HepG2 (cell line): ENCODE measurements around the gene CCDC85A. TPM values are rescaled to one million over a fixed set of nuclear protein-coding genes. Genes with fewer than 3 reads are reported as not detected.

Source experiments
- ATAC-seq: fragments of 200-7000 bp; cut with Tn5 transposase; 3 replicates; pipeline ENCODE4 v1.9.1; 2020; ENCODE audit warnings: mild to moderate bottlenecking, moderate library complexity
- BruUV-seq: library from RNA; stranded (reverse); fragments of 400-500 nt; replicated peaks from 2 replicates; lab custom pipeline; 2021; lab: Mats Ljungman, UMichigan
- CTCF ChIA-PET: fragments of 300-600 bp; formaldehyde crosslinking; extraction: SDS; loops from one replicate; lab custom pipeline; 2021; ENCODE audit warnings: low total read pairs, inconsistent platforms, low intra/inter-chr PET ratio; lab: Yijun Ruan, JAX
- POLR2A ChIA-PET: fragments of 350-600 bp; sonication (Branson Sonifier 250); formaldehyde crosslinking; loops from one replicate; lab custom pipeline; 2020; ENCODE audit warnings: antibody characterized with exemption, inconsistent platforms; lab: Yijun Ruan, JAX
- DNase-seq: peaks from one replicate; pipeline ENCODE4 v3.0.0-alpha.2; 2015; ENCODE audit warnings: low spot score
- FAIRE-seq: peaks from 3 replicates; lab custom pipeline; 2011; peaks lifted over from hg19 to GRCh38; lab: Jason Lieb, UNC
- H2AFZ ChIP-seq: one replicate; pipeline ENCODE4 v1.6.1; 2011; ENCODE audit warnings: low read length, inconsistent platforms
- H3K27ac ChIP-seq: fragments of 300-600 bp; 3 replicates; pipeline ENCODE4 v1.8.0; 2011; ENCODE audit warnings: mixed run types, mild to moderate bottlenecking, mixed read lengths, low read length, inconsistent platforms; ENCODE audit not compliant: insufficient read depth; ENCODE audit errors: extremely low read length
- H3K27me3 ChIP-seq, 2 experiments: fragments of 200-600 bp in 1 of 2; 2 replicates in 1 of 2; 3 replicates in 1 of 2; pipeline versions ENCODE4 v1.6.0 to v1.8.0; 2011; ENCODE audit warnings: low read length in 2 of 2, mild to moderate bottlenecking in 2 of 2, moderate library complexity in 2 of 2, inconsistent platforms in 1 of 2; ENCODE audit not compliant: insufficient read depth in 2 of 2, control insufficient read depth in 1 of 2
- H3K36me3 ChIP-seq, 2 experiments: fragments of 200-600 bp in 1 of 2; replicated peaks in 1 of 2; 2 replicates in 1 of 2; 3 replicates in 1 of 2; pipeline versions ENCODE4 v1.5.1 to v1.8.0; 2011; ENCODE audit warnings: low read length in 2 of 2, inconsistent platforms in 1 of 2; ENCODE audit not compliant: insufficient read depth in 2 of 2, control insufficient read depth in 1 of 2
- H3K4me1 ChIP-seq: 2 replicates; pipeline ENCODE4 v1.5.1; 2012; ENCODE audit warnings: low read length, inconsistent platforms; ENCODE audit not compliant: insufficient read depth
- H3K4me2 ChIP-seq: 2 replicates; pipeline ENCODE4 v1.6.0; 2011; ENCODE audit warnings: low read depth, low read length, inconsistent platforms
- H3K4me3 ChIP-seq, 3 experiments: fragments of 200-600 bp in 1 of 3; sonication (generic), shearing (Covaris generic) in 1 of 3; replicated peaks in 1 of 3; 2 replicates each; pipeline ENCODE4 v1.5.1; 2011 to 2016; ENCODE audit warnings: low read length in 3 of 3, inconsistent platforms in 2 of 3, low read depth in 2 of 3, mild to moderate bottlenecking in 2 of 3, control low read depth in 1 of 3, mixed read lengths in 1 of 3; ENCODE audit not compliant: insufficient read depth in 1 of 3
- H3K79me2 ChIP-seq: one replicate; pipeline ENCODE4 v1.6.1; 2011; ENCODE audit warnings: low read length, inconsistent platforms; ENCODE audit not compliant: insufficient read depth
- H3K9ac ChIP-seq: 2 replicates; pipeline ENCODE4 v1.6.0; 2011; ENCODE audit warnings: mild to moderate bottlenecking, low read depth, low read length, inconsistent platforms; ENCODE audit not compliant: insufficient read depth
- H3K9me3 ChIP-seq: 2 replicates; pipeline ENCODE4 v1.5.1; 2012; ENCODE audit warnings: mild to moderate bottlenecking, low read length
- H4K20me1 ChIP-seq: 2 replicates; pipeline ENCODE4 v1.6.0; 2011; ENCODE audit warnings: inconsistent platforms, mild to moderate bottlenecking, low read length, moderate library complexity; ENCODE audit not compliant: insufficient read depth
- JUN ChIP-seq: sonication (generic); formaldehyde crosslinking; IDR thresholded peaks from 2 replicates; pipeline ENCODE4 v1.4.0; 2020; ENCODE audit warnings: mild to moderate bottlenecking, missing genetic modification reagents
- MIER3 ChIP-seq: IDR thresholded peaks from 2 replicates; pipeline ENCODE4 v1.6.1; 2016; ENCODE audit warnings: missing compliant biosample characterization, borderline replicate concordance
- RFX1 ChIP-seq: fragments of 450-650 bp; IDR thresholded peaks from 2 replicates; pipeline ENCODE4 v1.6.1; 2017
- STAG1 ChIP-seq: sonication (generic); formaldehyde crosslinking; IDR thresholded peaks from 2 replicates; pipeline ENCODE4 v1.4.0; 2020; ENCODE audit warnings: missing genetic modification reagents
- ZNF562 ChIP-seq: sonication (generic); formaldehyde crosslinking; IDR thresholded peaks from 2 replicates; pipeline ENCODE4 v1.8.0; 2022; ENCODE audit warnings: missing genetic modification reagents, borderline replicate concordance
- WGBS: methylation state at CpG from one replicate; pipeline ENCODE4 v1.1.6; 2017; ENCODE audit warnings: low lambda C conversion rate; 5-methylcytosine and 5-hydroxymethylcytosine counted together
- in situ Hi-C: cut with HindIII; loops from 2 replicates; pipeline ENCODE4 v1.10.0; 2017; ENCODE audit warnings: low pct_unique_long_range_greater_than_20kb; ENCODE audit not compliant: extremely low pct_ligation_motif_present
- intact Hi-C: fragments of 100-400 bp; cut with micrococcal nuclease; formaldehyde crosslinking; loops from one replicate; pipeline ENCODE4 v1.10.0; 2022; ENCODE audit not compliant: unreplicated experiment
- polyA plus RNA-seq, 8 experiments: library from polyadenylated mRNA; depleted of rRNA in 3 of 8; stranded (reverse) in 7 of 8; unstranded in 1 of 8; fragments of >200 nt; fragmentation: Illumina TruSeq in 4 of 8; extraction: Trizol in 4 of 8; gene quantifications; 2 replicates each; pipeline versions ENCODE4 v1.2.1 to v1.2.3, GENCODE V29; 2011 to 2016; ENCODE audit warnings: low read depth in 4 of 8, missing spikeins in 1 of 8, mixed read lengths in 1 of 8; ENCODE audit not compliant: insufficient read depth in 1 of 8
- total RNA-seq, 5 experiments: library from RNA; depleted of rRNA; stranded (reverse); fragments of >200 nt; fragmentation: Illumina TruSeq; extraction: Trizol; gene quantifications; 2 replicates each; pipeline ENCODE4 v1.2.3, GENCODE V29; 2016; ENCODE audit warnings: low read depth in 1 of 5

CCDC85A gene
- total and polyA plus RNA-seq, 2 of the 13 experiments (the other 11 are each of a cell fraction or from before 2014, with no cell fraction given), result not detected

- no TSS peak for BruUV-seq
- peak; percentile 9 for DNase-seq
- ATAC-seq, result peak; percentile 77
Observed at GRCh38 chr2:56313500-56313921, 129.7 kb downstream of the CCDC85A start.

GRCh38 chr2:56314371-56314770 lies 130.6 kb downstream of the CCDC85A start:
- H2AFZ ChIP-seq, result no peak overlapping the region
- no peaks in the 10 kb centered on the region for H3K27me3 ChIP-seq
- DNase-seq, result no peak
- H3K36me3 ChIP-seq, result no peaks in the 10 kb centered on the region
- H3K4me1 ChIP-seq, result no peaks in the 10 kb centered on the region
- intact Hi-C loops, result no loop called here
- no peak overlapping the region for H3K27ac ChIP-seq
- no peaks in the 10 kb centered on the region for H3K9me3 ChIP-seq
- no peak overlapping the region for H3K4me2 ChIP-seq
- no peak overlapping the region for H3K4me3 ChIP-seq
- ChIA-PET CTCF (no interaction called here), POLR2A (no interaction called here)
- no TSS peak for BruUV-seq
- in situ Hi-C loops, result no loop called here
- H3K79me2 ChIP-seq, result no peaks in the 10 kb centered on the region
- H4K20me1 ChIP-seq, result no peaks in the 10 kb centered on the region
- TF ChIP-seq MIER3 (CRISPR knock-in tag), result no peak
- FAIRE-seq, result no peak
- WGBS, result 0% methylated on average over 1 of the region's 1 CpG
- H3K9ac ChIP-seq, result no peak overlapping the region
- ATAC-seq, result no peak

More at GRCh38 chr2:56313500-56313921, 129.7 kb downstream of the CCDC85A start:
- H3K9me3 ChIP-seq, result no peaks in the 10 kb centered on the region
- no peaks in the 10 kb centered on the region for H4K20me1 ChIP-seq
- no peak for TF ChIP-seq STAG1 (CRISPR knock-in tag)
- TF ChIP-seq RFX1, result peak; percentile 26
- no peak for TF ChIP-seq ZNF562 (CRISPR knock-in tag)
- no peak for TF ChIP-seq JUN (CRISPR knock-in tag)
- FAIRE-seq, result no peak
- no peaks in the 10 kb centered on the region for H3K79me2 ChIP-seq
- WGBS, result 0% methylated on average over 1 of the region's 1 CpG
- H3K27me3 ChIP-seq, result no peaks in the 10 kb centered on the region
- POLR2A ChIA-PET, result no interaction called here
- no peak overlapping the region for H2AFZ ChIP-seq
- H3K36me3 ChIP-seq, result no peaks in the 10 kb centered on the region
- intact Hi-C loops, result no loop called here
- in situ Hi-C loops, result no loop called here
- CTCF ChIA-PET, result no interaction called here
- no peak overlapping the region for H3K4me3 ChIP-seq
- H3K27ac ChIP-seq, result no peak overlapping the region
- no peak overlapping the region for H3K4me2 ChIP-seq
- H3K4me1 ChIP-seq, result no peaks in the 10 kb centered on the region
- H3K9ac ChIP-seq, result no peak overlapping the region
